ENCODE measurements around the gene AOC1.

GRCh38 chr7:150835019-150835418 lies 17.3 kb upstream of the AOC1 start:
- no peak for TF ChIP-seq POLR2AphosphoS5 (IDR thresholded peaks at IDR 0.05)
- TF ChIP-seq POLR2A (IDR thresholded peaks at IDR 0.05), result no peak
- TF ChIP-seq, protein P1, sequence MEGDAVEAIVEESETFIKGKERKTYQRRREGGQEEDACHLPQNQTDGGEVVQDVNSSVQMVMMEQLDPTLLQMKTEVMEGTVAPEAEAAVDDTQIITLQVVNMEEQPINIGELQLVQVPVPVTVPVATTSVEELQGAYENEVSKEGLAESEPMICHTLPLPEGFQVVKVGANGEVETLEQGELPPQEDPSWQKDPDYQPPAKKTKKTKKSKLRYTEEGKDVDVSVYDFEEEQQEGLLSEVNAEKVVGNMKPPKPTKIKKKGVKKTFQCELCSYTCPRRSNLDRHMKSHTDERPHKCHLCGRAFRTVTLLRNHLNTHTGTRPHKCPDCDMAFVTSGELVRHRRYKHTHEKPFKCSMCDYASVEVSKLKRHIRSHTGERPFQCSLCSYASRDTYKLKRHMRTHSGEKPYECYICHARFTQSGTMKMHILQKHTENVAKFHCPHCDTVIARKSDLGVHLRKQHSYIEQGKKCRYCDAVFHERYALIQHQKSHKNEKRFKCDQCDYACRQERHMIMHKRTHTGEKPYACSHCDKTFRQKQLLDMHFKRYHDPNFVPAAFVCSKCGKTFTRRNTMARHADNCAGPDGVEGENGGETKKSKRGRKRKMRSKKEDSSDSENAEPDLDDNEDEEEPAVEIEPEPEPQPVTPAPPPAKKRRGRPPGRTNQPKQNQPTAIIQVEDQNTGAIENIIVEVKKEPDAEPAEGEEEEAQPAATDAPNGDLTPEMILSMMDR (IDR thresholded peaks at IDR 0.05), result no peak

All from gastroesophageal sphincter (tissue), 3 donors.